Left kidney (tissue), 2 donors: ENCODE results near the gene TBC1D16. TPM values are rescaled to one million over a fixed set of nuclear protein-coding genes. Genes with fewer than 3 reads are reported as not detected.
"Not testable (repeated sequence)": the region's sequence is repeated elsewhere in the genome, so short reads cannot be mapped to it uniquely, and the experiment has no call there.

ENCODE experiments used
- DNase-seq: peaks from one replicate; pipeline ENCODE4 v3.0.0-alpha.2; 2013
- polyA plus RNA-seq: library from polyadenylated mRNA; unstranded; fragments of 120-200 nt; gene quantifications from one replicate; pipeline ENCODE4 v1.2.1, GENCODE V29; 2013; ENCODE audit not compliant: insufficient read length

TBC1D16 gene
- polyA plus RNA-seq, 1 donor, result 33.1 TPM

DNA sequence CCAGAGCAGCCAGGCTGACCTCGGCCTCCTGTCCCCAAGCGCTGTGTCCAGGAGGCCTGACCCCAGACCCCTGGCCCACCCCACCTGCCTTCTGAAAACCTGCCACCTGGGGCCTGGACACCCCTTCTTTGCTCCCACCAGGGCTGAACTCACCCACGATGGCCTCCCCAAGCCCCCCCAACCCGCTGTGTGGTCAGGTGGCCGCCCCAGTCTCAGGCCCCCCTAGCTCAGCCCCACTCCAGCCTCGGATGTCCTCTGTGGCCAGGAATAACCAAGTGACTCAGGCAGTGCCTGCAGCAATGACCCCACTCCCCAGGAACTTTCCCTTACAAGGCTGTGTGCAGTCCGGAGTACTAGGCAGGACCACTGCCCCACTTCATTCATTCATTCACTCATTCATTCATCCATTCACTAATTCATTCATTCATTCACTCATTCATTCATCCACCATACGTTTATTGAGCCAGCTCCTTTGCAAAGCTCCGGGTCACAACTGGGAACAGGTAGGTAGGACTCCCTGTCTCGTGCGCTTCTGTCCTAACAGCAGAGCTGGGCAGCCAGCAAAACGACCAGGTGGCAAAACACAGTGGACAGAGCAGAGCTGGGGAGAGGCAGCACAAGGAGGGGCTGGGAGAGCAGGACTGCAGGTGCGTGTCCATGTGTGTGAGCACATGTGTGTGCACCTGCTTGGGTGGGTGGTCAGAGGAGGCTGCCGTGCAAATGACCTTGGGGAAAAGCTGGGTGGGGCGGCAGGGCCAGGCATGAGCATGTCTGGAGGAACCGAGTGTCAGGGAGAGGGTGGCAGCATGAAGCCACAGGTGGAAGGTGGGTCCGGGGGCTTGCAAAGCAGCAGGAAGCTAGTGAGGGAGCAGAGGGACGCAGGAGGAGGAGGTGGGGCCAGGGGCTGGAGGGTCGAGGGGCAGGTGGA lies 120.6 kb downstream of the TBC1D16 start:
- DNase-seq, result no peak

DNA sequence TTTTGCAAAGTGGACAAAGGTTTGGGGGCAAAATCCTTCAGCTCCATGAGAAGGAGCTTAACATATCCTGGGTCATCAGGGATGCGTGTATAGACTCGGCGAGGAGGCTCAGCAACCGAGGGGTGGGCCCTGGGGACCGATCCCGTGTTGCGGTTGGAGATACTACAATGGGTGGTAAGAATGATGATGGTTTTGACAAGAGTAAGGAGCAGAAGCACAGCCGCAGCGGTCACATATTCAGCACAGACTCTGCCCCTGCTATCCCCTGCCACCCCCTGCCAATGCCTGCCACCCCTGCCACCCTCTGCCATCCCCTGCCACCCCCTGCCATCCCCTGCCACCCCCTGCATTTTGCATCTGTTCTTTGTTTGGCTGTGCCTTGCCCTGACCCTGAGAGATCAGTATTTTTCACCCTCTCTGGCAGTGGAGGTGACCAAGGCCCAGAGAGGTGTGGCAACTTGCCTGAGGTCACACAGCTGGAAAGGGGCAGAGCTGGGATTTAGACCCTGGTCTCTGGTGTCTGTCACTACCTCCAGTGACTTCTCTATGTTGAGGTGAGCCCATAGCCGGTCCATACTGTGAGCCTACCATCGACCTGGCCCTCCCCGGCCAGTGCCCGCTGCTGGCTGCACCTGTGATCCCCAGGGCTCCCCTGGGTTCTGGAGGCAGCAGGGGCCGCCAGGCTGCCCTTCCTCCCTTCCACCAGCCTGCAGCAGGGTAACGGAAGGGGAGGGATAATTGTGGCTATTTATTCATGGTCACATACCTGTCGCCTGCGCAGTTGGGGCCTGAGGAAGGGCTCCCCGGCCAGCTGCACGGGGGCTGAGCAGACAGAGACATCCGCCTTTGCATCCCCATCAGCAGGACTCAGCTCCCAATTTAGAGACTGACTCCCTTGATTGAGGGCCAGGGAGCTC lies 121.5 kb downstream of the TBC1D16 start:
- no peak for DNase-seq

DNA sequence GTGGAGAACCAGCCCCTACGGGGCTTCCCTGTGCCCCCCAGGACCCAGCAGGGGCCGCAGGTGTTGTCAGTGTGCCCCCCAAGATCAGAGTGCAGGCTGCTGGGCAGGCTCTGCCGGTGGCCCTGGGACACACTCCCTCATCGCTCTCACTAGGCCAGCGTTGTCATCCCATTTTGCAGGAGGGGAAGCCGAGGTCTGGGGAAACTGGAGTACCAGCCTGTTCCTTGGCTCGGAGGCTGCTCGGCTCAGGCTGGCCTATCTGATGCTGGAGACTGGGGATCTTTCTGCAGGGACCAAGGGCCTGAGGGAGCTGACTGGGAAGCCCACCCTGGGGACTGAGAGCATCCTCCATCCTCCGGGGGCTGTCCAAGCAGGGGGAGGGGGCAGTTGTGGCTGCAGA lies 122.2 kb downstream of the TBC1D16 start:
- DNase-seq, result no peak

DNA sequence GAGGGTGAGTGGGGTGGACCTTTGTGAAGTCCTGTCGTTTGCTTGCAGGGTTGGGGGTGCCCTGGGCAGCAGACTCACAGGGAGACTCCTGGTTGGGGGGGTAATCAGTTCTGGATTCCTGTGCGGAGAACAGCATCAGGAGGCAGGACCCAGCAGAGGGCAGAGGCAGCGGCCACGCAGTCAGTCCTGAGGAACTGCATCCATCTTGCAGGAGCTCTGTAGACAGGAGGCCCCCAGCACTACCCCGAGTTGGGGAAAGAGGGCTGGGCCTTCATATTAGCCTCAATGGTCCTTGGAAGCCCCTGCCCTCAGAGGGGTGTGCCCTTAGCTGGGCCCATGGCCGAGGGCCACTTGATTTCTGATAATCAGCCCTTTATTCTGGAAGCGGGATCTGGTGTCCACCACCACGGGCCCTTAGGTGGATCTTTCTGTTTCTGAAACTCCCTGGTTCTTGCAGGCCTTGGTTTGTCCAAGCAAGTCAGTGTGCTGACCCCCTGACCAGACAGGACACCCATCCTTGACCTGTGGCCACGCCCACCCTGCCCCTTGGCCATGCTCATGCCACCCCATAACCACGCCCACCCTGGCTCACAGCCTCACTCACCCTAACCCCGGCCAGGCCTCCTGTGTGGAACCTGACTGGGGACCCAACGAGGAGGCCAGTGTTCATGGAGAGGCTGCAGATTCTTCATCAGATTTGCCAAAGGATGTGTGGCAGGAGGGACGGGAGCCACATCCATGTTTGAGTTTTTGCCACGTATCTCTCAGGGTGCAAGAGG lies 122.9 kb downstream of the TBC1D16 start:
- DNase-seq, result no peak

DNA sequence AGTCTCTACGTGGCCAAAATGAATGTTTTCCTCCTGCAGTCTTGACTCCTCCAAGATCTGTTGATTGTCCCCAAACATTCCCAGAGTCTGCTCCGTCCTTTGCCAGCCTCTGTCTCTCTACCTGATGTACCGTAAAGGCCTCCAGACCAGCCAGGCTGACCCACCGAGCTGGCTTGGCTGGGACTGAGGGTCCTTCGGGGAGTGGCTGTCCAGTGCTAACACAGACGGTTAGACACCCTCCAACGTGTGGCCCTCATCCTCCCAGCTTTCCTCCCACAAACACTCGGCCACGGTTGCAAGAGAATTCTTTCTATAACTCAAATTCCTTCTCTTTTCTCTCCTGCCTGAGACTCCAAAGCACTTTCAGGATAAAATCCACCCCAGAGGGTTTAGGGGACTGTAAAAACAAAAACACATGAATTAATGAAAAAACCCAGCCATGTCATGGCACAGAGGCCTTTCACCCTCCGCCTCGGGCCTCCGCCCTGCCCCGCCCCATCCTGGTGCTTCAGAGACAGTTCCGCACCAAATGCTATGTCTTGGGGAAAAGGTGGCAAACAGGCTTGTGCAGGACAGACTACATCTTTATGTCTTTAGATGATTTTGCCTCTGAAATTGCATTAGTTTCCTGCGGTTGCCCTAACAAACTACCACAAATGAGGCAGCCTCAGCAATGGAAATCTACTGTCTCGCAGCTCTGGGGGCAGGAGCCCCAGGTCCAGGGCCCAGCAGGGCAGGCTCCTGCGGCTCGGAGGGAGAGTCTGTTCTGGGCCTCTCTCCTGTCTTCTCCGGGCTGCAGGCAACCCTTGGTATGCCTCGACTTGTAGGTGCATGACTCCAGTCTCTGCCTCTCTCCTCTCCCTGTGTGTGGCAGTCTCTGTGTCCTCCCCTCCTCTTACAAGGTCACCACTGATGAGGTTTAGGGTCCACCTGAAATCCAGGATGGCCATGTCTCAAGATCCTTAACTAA lies 124.0 kb downstream of the TBC1D16 start:
- no peak for DNase-seq

DNA sequence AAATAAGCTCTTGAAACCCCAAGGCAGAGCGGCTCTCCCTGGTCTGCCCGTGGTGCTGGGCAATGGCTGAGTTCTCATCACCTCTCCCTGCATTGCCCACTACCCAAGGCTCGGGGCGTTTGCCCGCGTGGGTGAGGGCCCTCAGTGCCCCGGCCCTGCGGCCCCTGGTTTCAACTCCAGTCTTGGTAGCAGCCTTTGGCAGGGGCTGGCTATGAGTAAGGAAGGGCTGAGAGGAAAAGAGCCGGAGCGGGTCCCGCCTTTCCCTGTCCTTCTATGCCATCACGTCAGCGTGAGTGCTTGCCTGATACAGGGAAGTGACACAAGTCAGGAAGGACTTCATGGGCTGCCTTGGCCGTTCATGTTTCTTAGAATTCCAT lies 124.7 kb downstream of the TBC1D16 start:
- no peak for DNase-seq

DNA sequence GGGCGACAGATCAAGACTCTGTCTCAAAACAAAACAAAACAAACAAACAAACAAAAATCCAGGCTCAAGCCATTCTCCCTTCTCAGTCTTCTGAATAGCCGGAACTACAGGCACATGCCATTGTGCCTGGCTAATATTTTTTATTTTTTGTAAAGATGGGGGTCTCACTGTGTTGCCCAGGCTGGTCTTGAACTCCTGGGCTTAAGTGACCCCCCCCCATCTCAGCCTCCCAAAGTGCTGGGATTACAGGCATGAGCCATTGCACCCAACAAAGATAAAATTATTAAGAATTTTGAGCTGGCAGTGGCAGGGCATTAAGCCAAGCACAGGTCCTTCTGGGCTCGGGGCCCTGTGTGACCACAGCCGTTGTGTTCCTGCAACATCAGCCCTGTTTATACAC lies 126.6 kb downstream of the TBC1D16 start:
- DNase-seq, result no peak

DNA sequence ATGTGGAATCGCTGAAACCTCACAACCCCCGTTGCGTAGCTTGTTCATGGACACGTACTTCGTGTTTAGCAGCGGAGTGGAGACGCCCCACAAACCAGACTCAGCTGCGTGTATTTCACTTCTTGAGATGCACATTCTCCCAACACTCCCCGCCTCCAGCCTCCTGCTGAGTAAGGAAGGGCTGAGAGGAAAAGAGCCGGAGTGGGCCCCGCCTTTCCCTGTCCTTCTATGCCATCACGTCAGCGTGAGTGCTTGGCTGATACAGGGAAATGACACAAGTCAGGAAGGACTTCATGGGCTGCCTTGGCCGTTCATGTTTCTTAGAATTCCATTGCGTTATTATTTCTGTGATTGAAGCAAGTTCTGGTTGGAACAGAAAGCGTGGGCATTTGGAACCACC lies 127.8 kb downstream of the TBC1D16 start:
- DNase-seq, result no peak

DNA sequence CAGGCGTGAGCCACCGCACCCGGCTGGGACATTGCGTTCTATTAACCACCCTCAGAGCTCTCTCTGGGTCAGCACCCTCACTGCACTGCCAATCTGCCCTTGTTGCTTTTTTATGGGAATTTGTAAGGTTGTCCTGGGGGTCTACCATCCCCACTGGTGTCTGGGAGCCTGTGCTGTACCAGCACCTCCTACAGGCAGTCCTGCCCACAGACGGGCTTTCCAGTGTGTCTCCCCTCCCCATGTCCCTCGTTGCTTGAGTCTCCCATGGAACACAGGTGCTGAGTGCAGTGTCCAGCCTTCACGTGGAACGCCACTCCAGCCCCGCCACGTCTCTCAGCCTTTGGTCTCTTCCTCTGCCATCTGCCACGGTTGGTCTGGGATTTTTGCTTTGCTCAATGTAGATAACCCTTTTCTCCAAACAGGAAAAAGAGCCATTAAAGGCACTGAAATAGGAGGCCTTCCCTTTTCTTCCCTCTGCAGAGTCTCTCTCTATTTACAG lies 128.4 kb downstream of the TBC1D16 start:
- DNase-seq, result no peak

DNA sequence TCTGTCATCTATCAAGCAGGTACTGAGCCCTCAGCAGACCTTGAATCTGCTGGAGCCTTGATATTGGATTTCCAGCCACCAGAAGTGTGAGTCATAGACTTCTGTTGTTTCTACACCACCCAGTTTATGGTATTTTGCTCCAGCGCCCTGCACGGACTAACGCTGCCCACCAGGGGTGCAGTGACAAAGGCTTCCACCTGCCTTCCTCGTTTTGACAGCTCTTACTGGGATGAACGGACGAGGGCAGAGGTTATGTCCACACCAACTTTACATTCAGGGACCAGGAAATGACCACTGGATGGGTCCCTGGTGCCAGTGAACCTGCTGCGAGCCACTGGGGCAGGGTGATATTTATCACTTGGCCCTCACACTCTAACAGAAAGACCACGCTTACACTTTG lies 129.8 kb downstream of the TBC1D16 start:
- DNase-seq, result no peak

DNA sequence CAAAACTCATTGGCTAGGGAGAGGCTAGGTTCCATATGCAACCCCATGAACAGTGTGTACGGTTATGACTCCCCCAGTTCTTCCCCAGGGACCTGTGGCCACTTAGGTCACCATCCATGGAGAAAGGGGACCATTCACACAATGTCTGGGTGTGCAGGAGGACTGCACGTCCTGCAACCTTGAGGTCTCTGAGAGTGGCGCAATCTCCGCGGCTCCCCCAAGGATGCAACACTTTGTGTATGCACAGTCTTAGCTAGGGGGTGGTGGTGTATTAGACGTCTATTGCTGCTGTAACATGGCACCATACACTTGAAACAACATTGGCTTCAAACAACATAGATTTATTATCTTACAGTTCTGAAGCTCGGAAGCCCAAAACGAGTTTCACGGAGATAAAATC lies 130.8 kb downstream of the TBC1D16 start:
- no peak for DNase-seq

DNA sequence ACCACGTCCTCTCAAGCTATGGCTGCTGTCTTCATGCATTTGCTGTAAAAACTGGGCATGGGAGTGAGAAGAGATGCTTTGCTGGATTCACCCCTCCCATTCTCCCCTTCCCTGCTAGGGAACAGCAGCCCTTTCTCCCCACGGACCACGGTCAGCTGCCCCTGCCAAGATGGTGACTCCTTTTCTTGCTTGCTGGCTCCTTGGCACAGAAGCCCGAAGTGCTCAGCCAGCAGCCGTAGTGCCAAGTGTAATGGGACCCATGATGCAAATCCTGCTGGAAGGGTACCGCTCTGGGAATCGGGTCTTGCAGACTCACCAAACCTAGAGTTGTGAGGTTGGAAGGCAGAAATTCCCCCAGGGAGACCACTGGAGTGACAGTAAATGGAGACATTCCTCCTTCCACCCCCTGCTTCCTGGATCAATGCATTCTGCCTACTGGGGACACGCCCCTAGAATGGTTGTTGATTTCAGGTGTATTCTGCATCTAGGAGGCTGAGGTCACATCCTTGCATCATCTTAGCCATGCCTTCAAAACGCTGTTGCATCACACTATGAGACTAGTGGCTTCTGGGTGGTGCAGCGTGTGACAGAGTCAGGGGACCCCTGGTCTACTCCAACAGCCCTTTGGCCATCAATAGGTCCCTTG lies 133.4 kb downstream of the TBC1D16 start:
- DNase-seq, result no peak

DNA sequence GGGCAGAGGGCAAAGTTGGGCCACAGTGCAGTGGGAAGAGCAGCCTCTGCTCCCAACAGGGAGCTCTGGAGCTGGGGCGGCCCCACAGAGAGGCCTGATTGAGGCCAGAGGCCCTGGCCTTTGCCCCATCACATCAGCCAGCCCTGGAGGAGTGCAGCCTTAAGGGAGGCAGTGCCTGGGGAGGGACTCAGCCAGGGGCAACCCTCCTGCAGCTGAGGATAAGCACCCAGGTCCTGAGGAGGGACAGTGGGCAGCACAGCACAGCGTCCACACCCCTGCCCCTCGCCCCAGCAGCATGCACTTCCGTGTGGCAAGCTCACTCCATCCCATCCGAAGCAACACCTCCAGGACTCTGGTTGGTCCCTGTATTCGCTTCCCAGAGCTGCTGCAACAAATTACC lies 134.5 kb downstream of the TBC1D16 start:
- no peak for DNase-seq

DNA sequence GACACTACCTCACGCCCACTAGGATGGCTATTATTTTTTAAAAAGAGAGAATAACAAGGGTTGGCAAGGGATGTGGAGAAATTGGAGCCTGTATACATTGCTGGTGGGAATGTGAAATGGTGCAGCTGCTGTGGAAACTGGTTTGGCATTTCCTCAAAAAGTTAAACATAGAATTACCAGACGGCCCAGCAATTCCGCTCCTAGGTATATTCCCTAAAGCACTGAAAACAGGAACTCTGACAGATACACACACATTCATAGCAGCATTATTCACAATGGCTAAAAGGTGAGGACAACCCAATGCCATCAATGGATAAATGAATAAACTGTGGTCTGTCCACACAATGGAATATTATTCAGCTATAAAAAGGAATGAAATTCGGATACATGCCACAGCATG lies 136.1 kb downstream of the TBC1D16 start:
- no peak for DNase-seq

DNA sequence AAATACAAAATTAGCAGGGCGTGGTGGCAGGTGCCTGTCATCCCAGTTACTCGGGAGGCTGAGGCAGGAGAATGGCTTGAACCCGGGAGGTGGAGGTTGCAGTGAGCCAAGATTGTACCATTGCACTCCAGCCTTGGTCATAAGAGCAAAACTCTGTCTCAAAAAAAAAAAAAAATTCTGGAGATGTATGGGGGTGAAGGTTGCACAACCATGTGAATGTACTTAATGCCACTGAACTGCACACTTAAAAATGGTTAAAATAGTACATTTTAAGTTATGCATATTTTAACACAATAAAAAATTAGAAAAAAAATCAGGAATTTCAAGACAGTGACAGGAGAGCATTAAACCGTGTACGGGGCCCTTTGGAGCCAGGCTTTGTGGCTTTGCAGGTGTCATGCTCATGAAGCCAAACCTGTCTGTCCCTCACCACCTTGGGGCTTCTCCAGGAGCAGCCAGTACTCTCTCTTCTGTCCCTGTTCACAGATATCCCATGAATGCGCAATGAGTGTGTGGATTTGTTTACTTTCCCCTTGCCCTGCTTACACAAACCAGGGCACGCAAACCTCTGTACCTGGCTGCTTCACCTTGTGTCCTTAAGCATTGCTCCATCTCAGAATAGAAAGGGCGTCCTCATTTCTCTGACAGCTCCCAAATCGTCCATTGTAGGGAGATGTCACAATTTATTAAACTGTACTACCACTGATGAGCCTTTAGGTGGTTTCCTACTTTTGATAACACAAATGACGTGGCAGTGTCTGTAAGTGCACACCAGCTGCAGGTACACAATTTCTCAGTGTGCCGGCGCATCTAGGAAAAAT lies 138.2 kb downstream of the TBC1D16 start:
- no peak for DNase-seq

DNA sequence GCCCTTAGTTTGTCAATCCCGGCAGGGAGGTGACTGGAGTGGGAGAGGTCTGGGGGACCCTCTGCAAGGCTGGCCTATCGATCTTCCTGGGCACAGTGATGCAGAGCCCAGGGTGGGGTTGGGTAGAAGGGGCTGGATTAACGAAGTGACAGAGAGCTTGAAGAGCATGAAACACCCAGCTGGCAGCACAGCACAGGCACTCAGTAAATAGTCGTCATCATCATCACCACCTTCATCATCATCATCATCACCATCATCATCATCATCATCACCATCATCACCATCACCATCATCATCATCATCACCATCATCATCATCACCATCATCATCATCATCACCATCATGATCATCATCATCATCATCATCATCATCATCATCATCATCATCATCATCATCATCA lies 142.2 kb downstream of the TBC1D16 start:
- DNase-seq, result not testable (repeated sequence)

DNA sequence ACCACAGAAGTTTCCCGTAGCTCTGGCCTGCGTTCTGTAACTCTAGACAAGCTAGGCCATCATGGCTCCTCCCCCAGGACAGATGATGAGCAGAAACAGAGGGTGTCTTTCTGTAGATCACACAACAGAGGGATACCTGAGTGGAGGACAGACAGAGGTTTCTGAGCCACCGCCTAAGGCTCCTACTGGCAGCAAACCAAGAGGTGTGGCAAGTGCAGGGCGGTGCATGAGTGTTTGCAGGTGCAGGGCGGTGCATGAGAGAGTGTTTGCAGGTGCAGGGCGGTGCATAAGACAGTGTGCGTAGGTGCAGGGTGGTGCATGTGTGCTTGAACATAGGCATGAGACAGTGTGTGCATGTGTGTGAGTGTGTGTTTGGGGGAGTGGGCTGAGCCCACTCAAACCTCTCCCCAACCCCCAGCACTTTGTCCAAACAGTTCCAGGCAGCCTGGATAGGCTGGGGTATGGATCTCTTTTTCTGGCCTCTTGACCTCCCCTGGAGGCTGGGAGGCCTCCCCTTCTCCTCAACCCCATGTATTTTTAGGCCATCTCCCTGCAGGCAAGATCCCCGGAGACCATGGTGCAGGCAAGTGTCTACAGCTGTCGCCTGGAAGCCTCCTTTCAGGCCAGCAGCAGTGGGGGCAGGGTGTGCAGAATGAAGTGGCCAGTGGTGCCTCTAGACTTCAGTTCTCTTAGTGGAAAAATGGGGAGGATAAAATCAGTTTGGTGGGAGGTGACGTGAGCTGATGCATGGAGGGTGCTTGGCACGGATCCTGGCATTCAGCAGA lies 143.0 kb downstream of the TBC1D16 start:
- DNase-seq, result no peak

DNA sequence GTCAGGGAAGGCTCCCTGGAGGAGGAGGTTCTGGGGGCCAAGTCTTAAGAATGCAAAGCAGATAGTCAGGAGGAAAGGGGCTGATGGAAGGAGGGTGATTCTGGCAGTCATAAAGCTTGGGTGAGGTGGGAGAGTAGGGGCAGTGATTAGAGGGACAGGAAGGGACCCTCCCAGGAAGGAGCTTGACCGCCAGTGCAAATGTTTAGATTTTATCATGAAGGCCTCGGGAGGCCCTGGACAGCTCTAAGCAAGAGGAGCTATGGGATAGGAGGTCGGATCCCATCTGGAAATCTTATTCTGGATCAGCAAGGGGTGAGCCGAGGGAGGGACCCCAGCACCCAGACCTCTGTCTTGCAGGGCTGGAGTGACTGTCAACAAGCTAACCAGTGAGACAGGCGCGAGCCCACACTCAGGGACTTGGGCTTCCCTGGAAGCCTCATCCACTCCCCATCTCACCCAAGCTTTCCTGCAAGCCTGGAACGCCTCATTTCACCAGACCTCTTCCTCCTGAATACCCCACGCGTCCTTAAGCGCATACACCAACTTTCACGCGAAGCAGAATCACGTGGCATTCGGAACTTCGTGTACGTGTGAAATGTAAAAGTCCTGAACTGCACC lies 144.4 kb downstream of the TBC1D16 start:
- DNase-seq, result no peak
